HepG2 (cell line): ENCODE data around the gene SKI. TPM values are rescaled to one million over a fixed set of nuclear protein-coding genes. Genes with fewer than 3 reads are reported as not detected.

Experiments
- MYC ChIP-seq: sonication (generic); formaldehyde crosslinking; IDR thresholded peaks from 2 replicates; pipeline ENCODE4 v1.9.0; 2021; ENCODE audit warnings: missing genetic modification reagents, borderline replicate concordance
- YEATS2 ChIP-seq: sonication (generic); formaldehyde crosslinking; IDR thresholded peaks from 2 replicates; pipeline ENCODE4 v1.4.0; 2020; ENCODE audit warnings: missing genetic modification reagents, borderline replicate concordance
- ZNF441 ChIP-seq: sonication (generic); formaldehyde crosslinking; IDR thresholded peaks from 2 replicates; pipeline ENCODE4 v1.7.0; 2021; ENCODE audit warnings: missing genetic modification reagents, borderline replicate concordance
- ZNF468 ChIP-seq: sonication (generic); formaldehyde crosslinking; IDR thresholded peaks from 2 replicates; pipeline ENCODE4 v1.8.0; 2022; ENCODE audit warnings: mild to moderate bottlenecking, moderate library complexity, missing genetic modification reagents
- ZNF75D ChIP-seq: sonication (generic); formaldehyde crosslinking; IDR thresholded peaks from 2 replicates; pipeline ENCODE4 v1.8.1; 2023; ENCODE audit warnings: missing genetic modification reagents, mild to moderate bottlenecking, borderline replicate concordance
- ZNF850 ChIP-seq: sonication (generic); formaldehyde crosslinking; conservative IDR thresholded peaks from 2 replicates; pipeline ENCODE4 v1.9.0; 2021; ENCODE audit warnings: mild to moderate bottlenecking, missing genetic modification reagents
- polyA plus RNA-seq, 8 experiments: library from polyadenylated mRNA; depleted of rRNA in 3 of 8; stranded (reverse) in 7 of 8; unstranded in 1 of 8; fragments of >200 nt; fragmentation: Illumina TruSeq in 4 of 8; extraction: Trizol in 4 of 8; gene quantifications; 2 replicates each; pipeline versions ENCODE4 v1.2.1 to v1.2.3, GENCODE V29; 2011 to 2016; ENCODE audit warnings: low read depth in 4 of 8, missing spikeins in 1 of 8, mixed read lengths in 1 of 8; ENCODE audit not compliant: insufficient read depth in 1 of 8
- total RNA-seq, 5 experiments: library from RNA; depleted of rRNA; stranded (reverse); fragments of >200 nt; fragmentation: Illumina TruSeq; extraction: Trizol; gene quantifications; 2 replicates each; pipeline ENCODE4 v1.2.3, GENCODE V29; 2016; ENCODE audit warnings: low read depth in 1 of 5
- TF ChIP-seq, protein P1 (sequence below): sonication (generic); formaldehyde crosslinking; IDR thresholded peaks from 2 replicates; pipeline ENCODE4 v1.5.1; 2020; ENCODE audit warnings: mild to moderate bottlenecking, missing genetic modification reagents, moderate library complexity

SKI gene
- total and polyA plus RNA-seq, 2 of the 13 experiments (the other 11 are each of a cell fraction or from before 2014, with no cell fraction given) = 4.7 to 6.9 TPM

DNA sequence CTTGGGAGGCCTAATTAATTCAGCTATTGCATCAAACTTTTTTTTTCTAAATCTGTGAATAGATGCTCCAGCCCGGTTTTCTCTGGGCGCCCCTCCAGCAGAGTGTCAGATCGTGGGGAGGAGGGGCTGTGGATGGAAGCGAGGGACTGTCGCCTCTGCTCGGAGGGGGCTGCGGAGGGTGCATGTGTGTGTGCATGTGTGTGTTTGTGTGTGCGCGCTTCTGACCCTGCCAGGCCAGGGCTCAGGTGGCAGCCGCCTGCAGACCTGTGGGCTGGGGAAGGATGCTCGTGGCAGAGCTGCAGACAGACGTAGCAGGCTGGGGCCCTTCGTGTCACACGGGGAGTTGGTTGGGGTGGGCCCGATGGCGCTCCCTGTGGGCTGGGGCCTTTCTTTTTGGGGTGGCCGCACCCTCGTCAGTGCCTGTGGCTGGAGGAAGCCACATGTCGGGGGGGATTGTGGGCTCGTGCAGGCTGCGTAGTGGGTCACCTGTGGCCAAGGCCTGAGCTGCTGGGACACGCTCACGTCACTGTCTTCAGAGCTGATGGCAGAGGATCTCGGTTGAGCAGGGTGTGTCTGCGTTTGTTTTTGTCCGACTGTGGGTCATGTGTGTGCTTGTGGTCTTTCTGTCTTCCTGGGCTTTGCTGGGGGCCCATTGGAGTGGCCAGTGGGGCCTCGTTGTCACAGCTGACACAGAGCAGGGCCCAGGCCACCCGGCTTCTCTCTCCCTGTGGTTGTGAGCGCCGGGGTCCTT lies 2.8 kb downstream of the SKI start (continued):
- TF ChIP-seq ZNF75D (CRISPR knock-in tag) = no peak
- TF ChIP-seq ZNF850 = no peak
- TF ChIP-seq, protein P1, sequence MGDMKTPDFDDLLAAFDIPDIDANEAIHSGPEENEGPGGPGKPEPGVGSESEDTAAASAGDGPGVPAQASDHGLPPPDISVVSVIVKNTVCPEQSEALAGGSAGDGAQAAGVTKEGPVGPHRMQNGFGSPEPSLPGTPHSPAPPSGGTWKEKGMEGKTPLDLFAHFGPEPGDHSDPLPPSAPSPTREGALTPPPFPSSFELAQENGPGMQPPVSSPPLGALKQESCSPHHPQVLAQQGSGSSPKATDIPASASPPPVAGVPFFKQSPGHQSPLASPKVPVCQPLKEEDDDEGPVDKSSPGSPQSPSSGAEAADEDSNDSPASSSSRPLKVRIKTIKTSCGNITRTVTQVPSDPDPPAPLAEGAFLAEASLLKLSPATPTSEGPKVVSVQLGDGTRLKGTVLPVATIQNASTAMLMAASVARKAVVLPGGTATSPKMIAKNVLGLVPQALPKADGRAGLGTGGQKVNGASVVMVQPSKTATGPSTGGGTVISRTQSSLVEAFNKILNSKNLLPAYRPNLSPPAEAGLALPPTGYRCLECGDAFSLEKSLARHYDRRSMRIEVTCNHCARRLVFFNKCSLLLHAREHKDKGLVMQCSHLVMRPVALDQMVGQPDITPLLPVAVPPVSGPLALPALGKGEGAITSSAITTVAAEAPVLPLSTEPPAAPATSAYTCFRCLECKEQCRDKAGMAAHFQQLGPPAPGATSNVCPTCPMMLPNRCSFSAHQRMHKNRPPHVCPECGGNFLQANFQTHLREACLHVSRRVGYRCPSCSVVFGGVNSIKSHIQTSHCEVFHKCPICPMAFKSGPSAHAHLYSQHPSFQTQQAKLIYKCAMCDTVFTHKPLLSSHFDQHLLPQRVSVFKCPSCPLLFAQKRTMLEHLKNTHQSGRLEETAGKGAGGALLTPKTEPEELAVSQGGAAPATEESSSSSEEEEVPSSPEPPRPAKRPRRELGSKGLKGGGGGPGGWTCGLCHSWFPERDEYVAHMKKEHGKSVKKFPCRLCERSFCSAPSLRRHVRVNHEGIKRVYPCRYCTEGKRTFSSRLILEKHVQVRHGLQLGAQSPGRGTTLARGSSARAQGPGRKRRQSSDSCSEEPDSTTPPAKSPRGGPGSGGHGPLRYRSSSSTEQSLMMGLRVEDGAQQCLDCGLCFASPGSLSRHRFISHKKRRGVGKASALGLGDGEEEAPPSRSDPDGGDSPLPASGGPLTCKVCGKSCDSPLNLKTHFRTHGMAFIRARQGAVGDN (CRISPR knock-in tag) = peak; percentile 17; the same call in 1 of the 2 replicates
- TF ChIP-seq ZNF441 = 0 out of 2 replicates have a peak, but pooled peaks have one; percentile 10
- TF ChIP-seq MYC = peak; percentile 30; the same call in 1 of the 2 replicates
- no peak for TF ChIP-seq ZNF468 (CRISPR knock-in tag)
- no peak for TF ChIP-seq YEATS2
- TF ChIP-seq, all 625 proteins: peak for 27
